ENCODE measurements around the gene RACK1. TPM values are rescaled to one million over a fixed set of nuclear protein-coding genes. Genes with fewer than 3 reads are reported as not detected.

The RACK1 gene
- total RNA-seq, 6 experiments from 2014 or later = 1,737 to 2,012 (median 1,885) TPM

DNA sequence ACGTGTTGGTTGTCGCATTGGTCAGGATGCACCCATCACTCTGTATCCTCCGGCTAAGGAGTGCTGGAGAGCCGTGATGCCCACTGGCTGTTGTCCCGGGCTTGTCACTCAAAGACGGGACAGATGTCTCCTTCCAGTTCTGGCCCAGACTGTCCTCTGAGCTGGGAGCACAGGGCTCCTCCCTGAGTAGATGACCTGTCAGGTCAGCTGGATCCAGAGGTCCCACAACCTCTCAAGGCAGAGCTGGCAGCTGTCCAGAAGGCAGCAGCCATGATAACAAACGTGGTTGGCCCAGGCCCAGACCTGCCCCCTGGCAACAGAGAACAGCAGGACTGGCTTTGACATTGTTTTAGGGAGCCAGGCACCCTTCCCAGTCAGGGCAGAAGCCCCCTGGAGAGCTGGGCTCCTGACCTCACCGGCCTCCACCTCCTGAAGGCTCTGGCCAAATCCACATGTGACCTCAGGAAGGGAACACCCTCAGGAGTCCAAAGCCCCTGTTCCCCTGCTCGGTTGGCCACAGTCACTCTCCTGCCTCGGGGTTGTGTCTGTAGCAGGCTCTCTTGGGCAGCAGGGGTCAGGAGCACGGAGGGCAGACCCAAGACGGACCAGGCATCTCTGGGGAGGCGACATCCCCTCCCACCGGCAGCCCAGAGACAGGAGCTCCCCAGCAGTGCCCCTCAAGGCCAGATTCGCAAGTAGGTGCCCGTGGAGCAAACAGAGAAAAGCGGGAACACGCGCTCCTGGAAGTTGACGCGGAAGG, 49.0 kb downstream of the RACK1 start:
- peaks cover 3% of the 10 kb centered on the region for H3K27me3 Mint-ChIP-seq (ENCODE audit: insufficient read depth)
- H3K4me3 Mint-ChIP-seq = no peak overlapping the region
- peaks cover 20% of the 10 kb centered on the region for H3K4me1 Mint-ChIP-seq (ENCODE audit: low read depth)
- no peaks in the 10 kb centered on the region for H3K9me3 Mint-ChIP-seq
- H3K36me3 Mint-ChIP-seq (ENCODE audit: low read depth) = no peaks in the 10 kb centered on the region
- no peak overlapping the region for H3K27ac Mint-ChIP-seq
- TF ChIP-seq, protein P1, sequence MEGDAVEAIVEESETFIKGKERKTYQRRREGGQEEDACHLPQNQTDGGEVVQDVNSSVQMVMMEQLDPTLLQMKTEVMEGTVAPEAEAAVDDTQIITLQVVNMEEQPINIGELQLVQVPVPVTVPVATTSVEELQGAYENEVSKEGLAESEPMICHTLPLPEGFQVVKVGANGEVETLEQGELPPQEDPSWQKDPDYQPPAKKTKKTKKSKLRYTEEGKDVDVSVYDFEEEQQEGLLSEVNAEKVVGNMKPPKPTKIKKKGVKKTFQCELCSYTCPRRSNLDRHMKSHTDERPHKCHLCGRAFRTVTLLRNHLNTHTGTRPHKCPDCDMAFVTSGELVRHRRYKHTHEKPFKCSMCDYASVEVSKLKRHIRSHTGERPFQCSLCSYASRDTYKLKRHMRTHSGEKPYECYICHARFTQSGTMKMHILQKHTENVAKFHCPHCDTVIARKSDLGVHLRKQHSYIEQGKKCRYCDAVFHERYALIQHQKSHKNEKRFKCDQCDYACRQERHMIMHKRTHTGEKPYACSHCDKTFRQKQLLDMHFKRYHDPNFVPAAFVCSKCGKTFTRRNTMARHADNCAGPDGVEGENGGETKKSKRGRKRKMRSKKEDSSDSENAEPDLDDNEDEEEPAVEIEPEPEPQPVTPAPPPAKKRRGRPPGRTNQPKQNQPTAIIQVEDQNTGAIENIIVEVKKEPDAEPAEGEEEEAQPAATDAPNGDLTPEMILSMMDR (IDR thresholded peaks at IDR 0.05) = no peak
- DNase-seq = no peak

DNA sequence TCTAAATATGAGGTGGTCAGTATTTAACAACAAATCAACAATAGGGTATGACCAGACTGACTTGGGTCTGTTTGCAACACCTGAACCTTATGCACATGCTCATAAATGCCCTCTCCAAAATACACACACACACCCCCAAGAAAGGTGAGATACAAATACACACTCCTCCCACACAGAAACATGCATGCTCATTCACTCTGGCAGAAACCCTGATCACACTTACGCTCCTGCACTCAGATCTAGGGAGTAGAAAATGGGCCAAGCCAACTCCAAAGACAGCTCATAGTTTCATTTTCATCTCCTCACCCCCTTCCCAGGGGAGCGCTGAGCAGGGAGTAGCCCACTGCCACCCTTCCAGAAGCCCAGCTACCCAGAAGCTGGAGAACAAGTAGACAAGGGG, 50.0 kb downstream of the RACK1 start:
- H3K4me3 Mint-ChIP-seq = no peak overlapping the region
- peaks cover 25% of the 10 kb centered on the region for H3K4me1 Mint-ChIP-seq (ENCODE audit: low read depth)
- DNase-seq = no peak
- TF ChIP-seq, protein P1 (IDR thresholded peaks at IDR 0.05) = no peak
- H3K27ac Mint-ChIP-seq = no peak overlapping the region; the same call in 1 of the 2 replicates
- H3K27me3 Mint-ChIP-seq (ENCODE audit: insufficient read depth) = peaks cover 8% of the 10 kb centered on the region
- no peaks in the 10 kb centered on the region for H3K36me3 Mint-ChIP-seq (ENCODE audit: low read depth)
- H3K9me3 Mint-ChIP-seq = peaks cover 1% of the 10 kb centered on the region

DNA sequence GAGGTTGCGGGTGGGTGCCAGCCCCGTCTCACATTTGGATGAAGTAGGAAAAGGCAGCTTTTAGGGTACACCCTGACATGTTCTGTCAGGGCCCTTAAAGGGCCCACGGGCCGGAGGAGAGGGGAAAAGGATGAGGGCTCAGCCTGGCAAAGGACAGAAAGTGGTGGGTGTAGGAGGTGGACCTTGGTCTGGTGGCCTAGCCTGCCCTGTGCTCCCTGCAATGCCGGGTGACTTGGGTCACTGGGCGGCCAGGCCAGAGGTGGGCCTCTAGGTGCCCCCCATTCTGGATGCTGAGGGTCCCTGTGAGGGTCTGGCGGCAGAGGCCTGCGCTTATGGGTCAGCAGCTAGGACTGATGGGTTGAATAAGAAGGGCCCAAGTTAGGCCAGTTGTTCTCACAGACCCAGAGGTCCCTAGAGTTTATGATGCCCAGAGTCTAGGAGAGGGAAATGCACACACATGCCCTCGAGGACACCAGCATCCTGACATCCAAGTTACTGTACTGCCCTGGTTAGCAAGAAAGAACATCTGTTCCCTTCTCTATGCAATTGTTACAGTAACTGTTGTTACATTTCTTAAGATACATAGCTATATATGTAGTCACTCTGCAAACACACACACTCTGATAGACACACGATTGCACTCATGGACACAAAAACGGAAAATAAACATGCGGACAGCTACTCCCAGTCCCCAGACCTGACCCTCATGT, 51.2 kb downstream of the RACK1 start:
- TF ChIP-seq, protein P1 (IDR thresholded peaks at IDR 0.05) = no peak
- H3K36me3 Mint-ChIP-seq (ENCODE audit: low read depth) = no peaks in the 10 kb centered on the region
- no peak for DNase-seq
- H3K4me1 Mint-ChIP-seq (ENCODE audit: low read depth) = peaks cover 31% of the 10 kb centered on the region
- peaks cover 16% of the 10 kb centered on the region for H3K27me3 Mint-ChIP-seq (ENCODE audit: insufficient read depth)
- peaks cover 5% of the 10 kb centered on the region for H3K9me3 Mint-ChIP-seq
- H3K27ac Mint-ChIP-seq = peak overlapping the region; percentile 94
- H3K4me3 Mint-ChIP-seq = peak overlapping the region; percentile 99

DNA sequence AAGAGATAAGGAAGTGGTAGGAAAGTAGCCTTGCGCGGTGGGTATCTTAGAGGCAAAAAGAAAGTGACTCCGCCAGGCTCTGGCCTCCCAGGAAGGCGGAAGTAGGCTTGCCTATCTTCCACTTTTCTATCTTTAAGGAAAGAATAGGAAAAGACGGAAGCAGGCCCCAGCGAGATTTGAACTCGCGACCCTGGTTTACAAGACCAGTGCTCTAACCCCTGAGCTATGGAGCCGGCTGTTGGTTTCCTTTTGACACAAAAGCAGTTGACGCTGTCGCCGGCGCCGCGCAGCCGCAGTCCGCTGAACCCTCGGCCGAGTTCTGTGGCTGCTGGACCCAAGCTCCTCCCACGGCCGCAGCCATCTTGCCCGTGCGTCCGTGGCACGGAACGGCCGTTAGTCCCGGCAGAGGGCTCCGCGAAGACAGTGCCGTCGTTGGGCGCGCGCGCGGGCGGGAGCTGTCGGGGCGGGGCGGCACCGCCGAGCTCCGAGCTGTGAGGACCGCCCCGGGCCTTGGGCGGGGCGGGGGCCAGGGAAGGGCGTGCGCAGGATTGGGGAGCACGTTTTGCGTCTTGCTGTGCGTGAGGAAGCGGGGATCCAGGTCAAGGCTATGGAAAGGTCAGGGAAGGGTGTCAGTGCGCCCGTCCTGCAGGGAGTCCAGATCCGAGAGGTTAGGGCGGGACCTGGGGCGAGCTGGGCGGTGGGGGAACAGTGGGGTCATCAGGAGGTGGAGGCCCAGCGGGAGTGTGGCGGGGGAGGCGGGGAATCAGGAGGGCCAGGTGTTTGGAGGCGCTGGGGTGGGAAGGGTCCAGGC, 52.0 kb downstream of the RACK1 start:
- Mint-ChIP-seq H3K36me3 (ENCODE audit: low read depth) (no peaks in the 10 kb centered on the region), H3K4me1 (ENCODE audit: low read depth) (peaks cover 30% of the 10 kb centered on the region), H3K4me3 (peak overlapping the region; percentile 99), H3K9me3 (peaks cover 5% of the 10 kb centered on the region), H3K27ac (peak overlapping the region; percentile 94), H3K27me3 (ENCODE audit: insufficient read depth) (peaks cover 19% of the 10 kb centered on the region)
- TF ChIP-seq, protein P1 (IDR thresholded peaks at IDR 0.05) = no peak
- peak; percentile 94 for DNase-seq

DNA sequence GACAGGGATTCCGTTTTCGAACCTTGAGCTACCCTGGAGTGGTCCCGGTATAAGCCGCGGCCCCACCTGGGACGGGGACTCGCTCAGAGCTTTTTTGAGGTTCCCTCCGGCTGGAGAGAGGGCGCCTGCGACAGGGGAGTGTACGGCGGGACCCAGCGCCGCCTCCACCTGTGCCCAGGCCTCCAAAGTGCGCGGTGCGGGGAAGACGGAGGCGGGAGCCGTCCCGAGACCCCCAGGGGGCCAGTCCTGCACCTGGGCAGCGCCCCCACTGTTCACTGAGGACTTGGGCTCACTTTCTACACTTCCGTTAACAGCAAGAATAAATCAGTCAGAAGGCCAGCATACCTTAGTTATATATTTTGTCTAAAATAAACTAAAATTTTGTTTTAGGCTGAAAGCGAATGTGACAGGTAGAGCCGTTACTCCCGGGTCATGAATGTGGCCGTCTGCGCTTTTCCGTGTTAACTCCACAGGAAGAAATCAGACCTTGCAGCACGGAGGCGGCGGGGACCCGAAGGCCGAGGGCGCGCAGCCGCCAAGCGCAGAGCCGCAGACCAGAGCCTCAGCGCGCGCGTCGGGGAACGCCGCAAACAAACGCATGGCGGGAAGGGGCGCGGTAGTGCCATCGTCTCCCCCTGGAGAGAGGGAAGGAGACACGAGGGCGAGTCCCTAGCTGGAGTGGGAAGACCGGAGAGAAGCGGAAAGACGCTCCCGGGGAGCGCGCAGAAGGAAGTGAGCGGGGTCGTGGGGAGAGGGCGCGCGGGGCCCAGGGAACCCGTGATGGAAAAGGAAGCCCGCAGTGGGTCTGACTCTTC, 52.8 kb downstream of the RACK1 start:
- Mint-ChIP-seq H3K36me3 (ENCODE audit: low read depth) (no peaks in the 10 kb centered on the region), H3K27ac (peak overlapping the region; percentile 94), H3K9me3 (peaks cover 5% of the 10 kb centered on the region), H3K4me1 (ENCODE audit: low read depth) (peaks cover 37% of the 10 kb centered on the region), H3K4me3 (peak overlapping the region; percentile 99), H3K27me3 (ENCODE audit: insufficient read depth) (peaks cover 19% of the 10 kb centered on the region)
- TF ChIP-seq, protein P1 (IDR thresholded peaks at IDR 0.05) = peak; percentile 63
- DNase-seq = no peak

Measured in HFFc6 (cell line).